H1 (cell line): ENCODE data around the gene PRC1. TPM values are rescaled to one million over a fixed set of nuclear protein-coding genes. Genes with fewer than 3 reads are reported as not detected.

ENCODE experiments used
- CTCF ChIA-PET: fragments of 300-600 bp; sonication (Branson Sonifier 250); formaldehyde crosslinking; loops from one replicate; lab custom pipeline; 2021; ENCODE audit not compliant: partially characterized antibody; lab: Charles Lee
- POLR2A ChIA-PET: fragments of 300-600 bp; sonication (Branson Sonifier 250); formaldehyde crosslinking; loops from one replicate; lab custom pipeline; 2021; ENCODE audit warnings: inconsistent platforms; ENCODE audit not compliant: partially characterized antibody; lab: Charles Lee
- DNase-seq, 2 experiments: peaks; one replicate each; pipeline versions ENCODE4 v3.0.0 to v3.0.0-alpha.2; 2010 to 2022; ENCODE audit warnings: low spot score in 2 of 2, low read depth in 1 of 2, mixed read lengths in 1 of 2
- FAIRE-seq: peaks from 2 replicates; lab custom pipeline; 2011; peaks lifted over from hg19 to GRCh38; lab: Jason Lieb, UNC
- H2AFZ ChIP-seq: 2 replicates; pipeline ENCODE4 v1.8.1; 2012; ENCODE audit warnings: low read length, inconsistent platforms
- H2AK5ac ChIP-seq: 2 replicates; pipeline ENCODE4 v1.6.1; 2013; ENCODE audit warnings: low read depth, low read length
- H2BK120ac ChIP-seq: replicated peaks from 2 replicates; pipeline ENCODE3; 2013; ENCODE audit warnings: low read depth, low read length, inconsistent platforms
- H2BK12ac ChIP-seq: 2 replicates; pipeline ENCODE4 v1.6.1; 2013; ENCODE audit warnings: low read depth, low read length
- H2BK15ac ChIP-seq: 2 replicates; pipeline ENCODE4 v1.6.1; 2013; ENCODE audit warnings: low read length
- H2BK20ac ChIP-seq: 2 replicates; pipeline ENCODE4 v1.6.1; 2013; ENCODE audit warnings: low read length
- H2BK5ac ChIP-seq: 2 replicates; pipeline ENCODE4 v1.6.1; 2013; ENCODE audit warnings: low read depth, low read length
- H3K14ac ChIP-seq: 2 replicates; pipeline ENCODE4 v1.6.1; 2013; ENCODE audit warnings: inconsistent platforms; ENCODE audit not compliant: insufficient read length
- H3K18ac ChIP-seq: 2 replicates; pipeline ENCODE4 v1.6.1; 2013; ENCODE audit warnings: low read length; ENCODE audit errors: extremely low read depth
- H3K23ac ChIP-seq: 2 replicates; pipeline ENCODE4 v1.6.1; 2013; ENCODE audit warnings: inconsistent platforms; ENCODE audit not compliant: insufficient read length
- H3K23me2 ChIP-seq: 2 replicates; pipeline ENCODE4 v1.6.1; 2013; ENCODE audit warnings: low read depth, low read length
- H3K27ac ChIP-seq: 2 replicates; pipeline ENCODE4 v1.6.1; 2011; ENCODE audit warnings: low read depth, low read length, inconsistent platforms
- H3K27me3 ChIP-seq, 4 experiments: replicated peaks in 1 of 4; 1 replicate in 1 of 4; 2 replicates in 3 of 4; pipeline versions ENCODE4 v1.6.1 to v1.8.1; 2011 to 2013; ENCODE audit warnings: low read length in 3 of 4, mild to moderate bottlenecking in 3 of 4, inconsistent platforms in 2 of 4, mixed read lengths in 2 of 4, moderate library complexity in 1 of 4; ENCODE audit not compliant: control insufficient read depth in 3 of 4, insufficient read depth in 3 of 4; ENCODE audit errors: extremely low read depth in 1 of 4
- H3K36me3 ChIP-seq, 4 experiments: 2 replicates each; pipeline versions ENCODE4 v1.6.1 to v1.8.1; 2011 to 2013; ENCODE audit warnings: mild to moderate bottlenecking in 4 of 4, low read length in 3 of 4, moderate library complexity in 2 of 4, control low read depth in 1 of 4, inconsistent platforms in 1 of 4; ENCODE audit not compliant: insufficient read depth in 4 of 4, control insufficient read depth in 2 of 4
- H3K4ac ChIP-seq: replicated peaks from 2 replicates; pipeline ENCODE3; 2013; ENCODE audit warnings: low read length, low read depth, mixed read lengths, inconsistent platforms; ENCODE audit not compliant: insufficient read length
- H3K4me1 ChIP-seq, 4 experiments: replicated peaks in 1 of 4; 1 replicate in 1 of 4; 2 replicates in 3 of 4; pipeline versions ENCODE4 v1.6.1 to v1.8.1; 2011 to 2013; ENCODE audit warnings: low read length in 3 of 4, inconsistent platforms in 2 of 4, mixed read lengths in 1 of 4; ENCODE audit not compliant: insufficient read depth in 4 of 4, control insufficient read depth in 3 of 4
- H3K4me2 ChIP-seq, 2 experiments: 2 replicates each; pipeline versions ENCODE4 v1.6.1 to v1.8.1; 2011 to 2013; ENCODE audit warnings: low read depth in 2 of 2, low read length in 2 of 2, control low read depth in 1 of 2, inconsistent platforms in 1 of 2, mild to moderate bottlenecking in 1 of 2; ENCODE audit not compliant: insufficient read depth in 1 of 2
- H3K4me3 ChIP-seq, 4 experiments: fragments of 200-600, 300-600 bp in 1 of 4; sonication (generic), shearing (Covaris generic), sonication (Bioruptor Twin) in 1 of 4; 2 replicates each; pipeline versions ENCODE4 v1.5.1 to v1.8.1; 2011 to 2016; ENCODE audit warnings: low read length in 4 of 4, low read depth in 3 of 4, control low read depth in 2 of 4, inconsistent platforms in 2 of 4, mild to moderate bottlenecking in 2 of 4, mixed read lengths in 1 of 4, moderate library complexity in 1 of 4; ENCODE audit not compliant: insufficient read depth in 2 of 4; ENCODE audit errors: extremely low read depth in 1 of 4
- H3K56ac ChIP-seq: replicated peaks from 2 replicates; pipeline ENCODE3; 2013; ENCODE audit warnings: low read depth, mild to moderate bottlenecking, mixed read lengths, low read length, inconsistent platforms; ENCODE audit not compliant: insufficient read length
- H3K79me1 ChIP-seq: 2 replicates; pipeline ENCODE4 v1.6.1; 2013; ENCODE audit warnings: low read depth, low read length, control low read depth
- H3K79me2 ChIP-seq, 2 experiments: 2 replicates each; pipeline versions ENCODE4 v1.6.1 to v1.8.1; 2012 to 2013; ENCODE audit warnings: low read length in 2 of 2, mild to moderate bottlenecking in 2 of 2, inconsistent platforms in 1 of 2; ENCODE audit not compliant: insufficient read depth in 2 of 2, control insufficient read depth in 1 of 2
- H3K9ac ChIP-seq, 4 experiments: replicated peaks in 1 of 4; 1 replicate in 1 of 4; 2 replicates in 3 of 4; pipeline versions ENCODE4 v1.6.1 to v1.8.1; 2011 to 2013; ENCODE audit warnings: low read depth in 3 of 4, low read length in 3 of 4, control low read depth in 2 of 4, mild to moderate bottlenecking in 2 of 4, moderate library complexity in 2 of 4, inconsistent platforms in 1 of 4; ENCODE audit errors: extremely low read depth in 1 of 4
- H3K9me3 ChIP-seq, 2 experiments: 2 replicates each; pipeline versions ENCODE4 v1.6.1 to v1.8.1; 2012 to 2013; ENCODE audit warnings: mild to moderate bottlenecking in 2 of 2, moderate library complexity in 2 of 2, control low read depth in 1 of 2, inconsistent platforms in 1 of 2, low read depth in 1 of 2, low read length in 1 of 2, mixed read lengths in 1 of 2; ENCODE audit not compliant: insufficient read depth in 2 of 2
- H4K20me1 ChIP-seq, 2 experiments: replicated peaks in 1 of 2; 2 replicates each; pipeline versions ENCODE3 to v1.8.1; 2011 to 2013; ENCODE audit warnings: inconsistent platforms in 2 of 2, low read length in 2 of 2, mild to moderate bottlenecking in 1 of 2; ENCODE audit not compliant: insufficient read depth in 2 of 2, control insufficient read depth in 1 of 2
- H4K5ac ChIP-seq: 2 replicates; pipeline ENCODE4 v1.6.1; 2013; ENCODE audit warnings: low read length, low read depth, mixed read lengths, inconsistent platforms; ENCODE audit not compliant: insufficient read length
- H4K8ac ChIP-seq: 2 replicates; pipeline ENCODE4 v1.8.0; 2013; ENCODE audit warnings: mild to moderate bottlenecking, moderate library complexity, low read length, inconsistent platforms; ENCODE audit not compliant: insufficient read depth; ENCODE audit errors: extremely low read depth
- H4K91ac ChIP-seq: replicated peaks from 2 replicates; pipeline ENCODE3; 2013; ENCODE audit warnings: low read length, mixed read lengths, inconsistent platforms; ENCODE audit not compliant: insufficient read length
- CBX8 ChIP-seq: fragments of 300-800, 300-1000 bp; sonication (generic); IDR thresholded peaks from 2 replicates; pipeline ENCODE4 v1.7.1; 2016; ENCODE audit warnings: low read depth, low read length, borderline replicate concordance
- E2F6 ChIP-seq: IDR thresholded peaks from 2 replicates; pipeline ENCODE4 v1.6.1; 2012; ENCODE audit warnings: inconsistent platforms
- FOSL1 ChIP-seq: IDR thresholded peaks from 2 replicates; pipeline ENCODE4 v1.6.1; 2011; ENCODE audit warnings: mild to moderate bottlenecking, low read depth, low read length, moderate library complexity; ENCODE audit not compliant: insufficient read depth
- NRF1 ChIP-seq: IDR thresholded peaks from 2 replicates; pipeline ENCODE4 v1.6.1; 2011; ENCODE audit warnings: mild to moderate bottlenecking, low read depth, low read length, improper control_type of control experiment
- POLR2AphosphoS5 ChIP-seq: IDR thresholded peaks from 2 replicates; pipeline ENCODE4 v1.6.1; 2011; ENCODE audit warnings: low read depth, low read length
- RAD21 ChIP-seq, 2 experiments: IDR thresholded peaks in 1 of 2; conservative IDR thresholded peaks in 1 of 2; 2 replicates each; pipeline ENCODE4 v1.6.1; 2011; ENCODE audit warnings: low read depth in 2 of 2, low read length in 2 of 2, improper control_type of control experiment in 1 of 2, inconsistent platforms in 1 of 2, mild to moderate bottlenecking in 1 of 2, moderate library complexity in 1 of 2
- SP2 ChIP-seq: IDR thresholded peaks from 2 replicates; pipeline ENCODE4 v1.6.1; 2012; ENCODE audit warnings: mild to moderate bottlenecking, low read length, inconsistent platforms
- SP4 ChIP-seq: IDR thresholded peaks from 2 replicates; pipeline ENCODE4 v1.6.1; 2012; ENCODE audit warnings: low read length, inconsistent platforms
- WGBS, 2 experiments: shearing (Covaris generic) in 1 of 2; methylation state at CpG; one replicate each; pipeline versions ENCODE4 v1.1.6 to v1.1.7; 2013 to 2015; ENCODE audit warnings: low lambda C conversion rate in 2 of 2, mixed read lengths in 2 of 2, inconsistent platforms in 1 of 2, low coverage in 1 of 2, missing lambda C conversion rate in 1 of 2; ENCODE audit not compliant: insufficient replicate concordance in 2 of 2, insufficient coverage in 1 of 2, insufficient read length in 1 of 2; ENCODE audit errors: extremely low coverage in 1 of 2, missing lambda C conversion rate in 1 of 2; 5-methylcytosine and 5-hydroxymethylcytosine counted together
- polyA plus RNA-seq, 7 experiments: library from polyadenylated mRNA; depleted of rRNA in 3 of 7; stranded (reverse) in 5 of 7; unstranded in 2 of 7; fragments of >200 nt in 5 of 7; fragments of 200-250 nt in 2 of 7; gene quantifications; 1 replicate in 5 of 7; 2 replicates in 1 of 7; 4 replicates in 1 of 7; pipeline versions ENCODE4 v1.2.1 to v1.2.3, GENCODE V29; 2011 to 2013; ENCODE audit warnings: missing spikeins in 2 of 7, mixed read lengths in 2 of 7
- total RNA-seq: library from RNA; stranded (reverse); fragmentation: NEBNext Ultra II Directional; extraction: Animal tissue kit (Norgen Biotek cat#: 25700); gene quantifications from 2 replicates; pipeline ENCODE4 v1.2.1, GENCODE V29; 2021
- TF ChIP-seq, protein P1 (sequence below): IDR thresholded peaks from 2 replicates; pipeline ENCODE4 v1.6.1; 2012; ENCODE audit warnings: inconsistent platforms

The PRC1 gene
- total and polyA plus RNA-seq, 2 of the 8 experiments (the other 6 are each of a cell fraction or from before 2014, with no cell fraction given), result 90.7 to 181 TPM

GRCh38 chr15:90970274-90970673 lies 24.1 kb downstream of the PRC1 start:
- ChIA-PET POLR2A (interaction anchor here (0.6 to 1.6 kb wide), 5 partner anchors 8 to 29 kb away, joined by 3 to 4 read pairs (median 3); no protein-coding TSS in a partner anchor), CTCF (interaction anchor here (0.6 to 3.3 kb wide), 3 partner anchors 8 to 19 kb away, joined by 3 to 17 read pairs (median 6); no protein-coding TSS in a partner anchor)
- no peak overlapping the region for H3K4me3 ChIP-seq
- H3K18ac ChIP-seq, result no peak overlapping the region
- no peak overlapping the region for H2BK12ac ChIP-seq
- no peaks in the 10 kb centered on the region for H3K79me2 ChIP-seq
- H3K56ac ChIP-seq, result no peak overlapping the region
- no peak overlapping the region for H3K4me2 ChIP-seq
- H3K14ac ChIP-seq, result no peak overlapping the region
- no peak overlapping the region for H4K8ac ChIP-seq
- H2AK5ac ChIP-seq, result no peak overlapping the region
- no peaks in the 10 kb centered on the region for H3K9me3 ChIP-seq
- peaks cover 44 to 87% (median 75%) of the 10 kb centered on the region in 4 experiments for H3K36me3 ChIP-seq
- no peak overlapping the region for H4K5ac ChIP-seq
- no peaks in the 10 kb centered on the region for H3K23me2 ChIP-seq
- H4K91ac ChIP-seq, result no peak overlapping the region
- no peak overlapping the region for H2BK5ac ChIP-seq
- WGBS, 2 experiments, result 95% methylated on average over 7 of the region's 7 CpGs; no CpG with 5 or more reads in 1 of the 2 experiments
- H3K4me1 ChIP-seq, result no peaks in the 10 kb centered on the region
- H4K20me1 ChIP-seq, result peaks cover 4 to 8% of the 10 kb centered on the region in 2 experiments
- no peak overlapping the region for H3K23ac ChIP-seq
- no peak overlapping the region for H2BK120ac ChIP-seq
- FAIRE-seq (no peak), DNase-seq (no peak)
- H3K79me1 ChIP-seq, result no peaks in the 10 kb centered on the region
- H3K4ac ChIP-seq, result no peak overlapping the region
- H2AFZ ChIP-seq, result no peak overlapping the region
- H2BK15ac ChIP-seq, result no peak overlapping the region
- H2BK20ac ChIP-seq, result no peak overlapping the region
- H3K27me3 ChIP-seq, result no peaks in the 10 kb centered on the region
- H3K27ac ChIP-seq, result no peak overlapping the region
- H3K9ac ChIP-seq, result no peak overlapping the region; a peak in 1 of 7 replicates
- TF ChIP-seq SP4, result no peak
- no peak for TF ChIP-seq POLR2AphosphoS5
- no peak for TF ChIP-seq CBX8
- TF ChIP-seq, protein P1, sequence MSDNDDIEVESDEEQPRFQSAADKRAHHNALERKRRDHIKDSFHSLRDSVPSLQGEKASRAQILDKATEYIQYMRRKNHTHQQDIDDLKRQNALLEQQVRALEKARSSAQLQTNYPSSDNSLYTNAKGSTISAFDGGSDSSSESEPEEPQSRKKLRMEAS, result no peak
- TF ChIP-seq NRF1, result no peak
- TF ChIP-seq E2F6, result no peak
- TF ChIP-seq SP2, result no peak
- TF ChIP-seq RAD21 (IDR thresholded peaks at IDR 0.05 in 1 of 2, conservative IDR thresholded peaks at IDR 0.05 in 1 of 2; ENCODE audit: low read depth in 2 of 2, low read length in 2 of 2), result no peak
- no peak for TF ChIP-seq FOSL1
